Progenitor cell of endocrine pancreas (in vitro differentiated cells): ENCODE data around the gene CD37. TPM values are rescaled to one million over a fixed set of nuclear protein-coding genes. Genes with fewer than 3 reads are reported as not detected.
A peak's percentile ranks its signal among the peaks of the same experiment; 100 is the strongest.

Experiments used
- DNase-seq: peaks from one replicate; pipeline ENCODE4 v3.0.0; 2021; ENCODE audit warnings: low spot score; ENCODE audit not compliant: unreplicated experiment
- H3K27ac Mint-ChIP-seq: 2 replicates; pipeline ENCODE4 v1.8.0; 2021; ENCODE audit warnings: mild to moderate bottlenecking, moderate library complexity, mixed read lengths
- H3K27me3 Mint-ChIP-seq: 2 replicates; pipeline ENCODE4 v1.8.0; 2021; ENCODE audit warnings: mixed read lengths
- H3K36me3 Mint-ChIP-seq: 2 replicates; pipeline ENCODE4 v1.8.0; 2022; ENCODE audit warnings: mixed read lengths; ENCODE audit not compliant: insufficient read depth
- H3K4me1 Mint-ChIP-seq: 2 replicates; pipeline ENCODE4 v1.8.0; 2021; ENCODE audit warnings: low read depth, mixed read lengths
- H3K4me3 Mint-ChIP-seq: 2 replicates; pipeline ENCODE4 v1.8.0; 2021; ENCODE audit warnings: low read depth, mild to moderate bottlenecking, moderate library complexity, mixed read lengths
- H3K9me3 Mint-ChIP-seq: 2 replicates; pipeline ENCODE4 v1.8.0; 2021; ENCODE audit warnings: low read depth, mixed read lengths
- CTCF ChIP-seq: fragments of 200-600 bp; sonication (generic); IDR thresholded peaks from one replicate; pipeline ENCODE4 v1.5.0; 2021; ENCODE audit warnings: antibody characterized with exemption, mild to moderate bottlenecking; ENCODE audit not compliant: unreplicated experiment
- total RNA-seq: library from RNA; stranded (reverse); gene quantifications from 2 replicates; pipeline ENCODE4 v1.2.1, GENCODE V29; 2021

The CD37 gene
- total RNA-seq, 1 donor from 2014 or later, result not detected

- H3K27ac Mint-ChIP-seq, result peak overlapping the region; percentile 87
- H3K4me3 Mint-ChIP-seq, result peak overlapping the region; percentile 55
- TF ChIP-seq CTCF, result no peak
- H3K4me1 Mint-ChIP-seq, result peaks cover 15% of the 10 kb centered on the region
- no peaks in the 10 kb centered on the region for H3K9me3 Mint-ChIP-seq
- no peaks in the 10 kb centered on the region for H3K27me3 Mint-ChIP-seq
- no peak for DNase-seq
- peaks cover 31% of the 10 kb centered on the region for H3K36me3 Mint-ChIP-seq
Measured at GRCh38 chr19:49338023-49338677, 2.9 kb downstream of the CD37 start.

GRCh38 chr19:49338691-49339300 lies 3.6 kb downstream of the CD37 start:
- Mint-ChIP-seq H3K27ac (peak overlapping the region; percentile 87), H3K4me1 (peaks cover 15% of the 10 kb centered on the region), H3K27me3 (no peaks in the 10 kb centered on the region), H3K36me3 (peaks cover 34% of the 10 kb centered on the region), H3K4me3 (peak overlapping the region; percentile 55), H3K9me3 (no peaks in the 10 kb centered on the region)
- TF ChIP-seq CTCF, result peak; percentile 19
- peak; percentile 88 for DNase-seq

DNA sequence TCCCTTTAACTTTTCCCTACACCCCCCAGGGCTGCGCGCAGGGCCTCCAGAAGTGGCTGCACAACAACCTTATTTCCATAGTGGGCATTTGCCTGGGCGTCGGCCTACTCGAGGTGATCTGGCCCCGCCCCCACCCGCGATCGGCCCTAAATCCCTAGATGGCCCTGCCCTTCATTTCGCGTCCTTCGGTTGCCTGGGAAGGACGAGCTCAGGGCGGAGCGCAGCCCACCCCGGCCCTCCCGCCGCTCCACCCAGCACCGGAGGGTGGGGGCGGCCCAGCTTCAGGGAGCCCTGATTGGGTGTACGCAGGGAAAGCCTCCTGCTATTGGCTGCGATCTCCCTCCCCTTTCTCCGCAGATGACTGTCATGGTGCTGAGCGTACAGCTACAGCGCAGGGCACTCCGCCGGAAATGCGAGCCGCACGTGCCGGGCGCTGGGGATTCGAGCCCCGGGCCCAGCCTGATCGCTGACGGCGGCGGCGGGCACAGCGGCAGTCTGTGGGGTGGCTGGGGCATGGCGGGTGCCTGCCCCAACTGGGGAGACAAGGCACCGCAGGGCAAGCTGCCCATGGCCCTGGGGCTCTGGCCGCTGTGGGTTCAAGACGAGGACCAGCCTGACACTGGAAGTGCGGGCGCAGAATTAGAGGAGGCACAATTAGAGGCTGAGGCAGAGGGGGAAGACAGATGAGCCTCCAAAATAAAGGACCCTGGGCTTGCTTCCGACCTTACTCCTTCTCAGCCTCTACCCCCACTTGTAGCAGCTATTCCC lies 4.3 kb downstream of the CD37 start:
- Mint-ChIP-seq H3K9me3 (no peaks in the 10 kb centered on the region), H3K27me3 (no peaks in the 10 kb centered on the region), H3K36me3 (peaks cover 38% of the 10 kb centered on the region), H3K27ac (peak overlapping the region; percentile 87), H3K4me3 (no peak overlapping the region), H3K4me1 (peaks cover 15% of the 10 kb centered on the region)
- peak; percentile 44 for DNase-seq
- TF ChIP-seq CTCF, result no peak

DNA sequence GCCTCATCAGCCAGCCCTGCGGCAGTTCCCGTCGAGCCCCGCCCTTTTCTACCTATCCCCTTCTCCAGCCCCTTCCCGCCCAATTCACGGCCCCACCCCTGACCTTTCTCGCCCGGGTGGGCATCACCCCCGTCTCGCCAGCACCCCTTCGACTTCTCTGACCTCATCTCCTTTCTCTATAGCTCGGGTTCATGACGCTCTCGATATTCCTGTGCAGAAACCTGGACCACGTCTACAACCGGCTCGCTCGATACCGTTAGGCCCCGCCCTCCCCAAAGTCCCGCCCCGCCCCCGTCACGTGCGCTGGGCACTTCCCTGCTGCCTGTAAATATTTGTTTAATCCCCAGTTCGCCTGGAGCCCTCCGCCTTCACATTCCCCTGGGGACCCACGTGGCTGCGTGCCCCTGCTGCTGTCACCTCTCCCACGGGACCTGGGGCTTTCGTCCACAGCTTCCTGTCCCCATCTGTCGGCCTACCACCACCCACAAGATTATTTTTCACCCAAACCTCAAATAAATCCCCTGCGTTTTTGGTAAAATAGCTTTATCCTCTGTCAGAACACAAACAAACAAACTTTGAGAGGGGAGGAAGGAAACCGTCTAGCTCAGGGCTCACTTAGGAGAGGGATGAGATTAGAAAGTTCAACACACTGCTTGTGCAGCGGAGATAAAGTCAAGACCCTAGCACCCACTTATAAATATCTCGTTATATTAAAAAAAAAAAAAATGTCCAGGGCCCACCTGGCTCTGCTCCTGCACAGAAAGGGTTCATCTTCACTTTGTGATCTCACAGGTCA lies 5.1 kb downstream of the CD37 start:
- H3K9me3 Mint-ChIP-seq, result no peaks in the 10 kb centered on the region
- no peak for DNase-seq
- no peaks in the 10 kb centered on the region for H3K27me3 Mint-ChIP-seq
- peak overlapping the region; percentile 93 for H3K27ac Mint-ChIP-seq
- TF ChIP-seq CTCF, result no peak
- peaks cover 15% of the 10 kb centered on the region for H3K4me1 Mint-ChIP-seq
- H3K4me3 Mint-ChIP-seq, result peak overlapping the region; percentile 35
- H3K36me3 Mint-ChIP-seq, result peaks cover 44% of the 10 kb centered on the region
